ENCODE measurements around the gene DTNBP1. TPM values are rescaled to one million over a fixed set of nuclear protein-coding genes. Genes with fewer than 3 reads are reported as not detected.

The DTNBP1 gene
- polyA plus RNA-seq, 2 of the 4 experiments (the other 2 are of a cell fraction), result 8.4 to 8.7 TPM

DNA sequence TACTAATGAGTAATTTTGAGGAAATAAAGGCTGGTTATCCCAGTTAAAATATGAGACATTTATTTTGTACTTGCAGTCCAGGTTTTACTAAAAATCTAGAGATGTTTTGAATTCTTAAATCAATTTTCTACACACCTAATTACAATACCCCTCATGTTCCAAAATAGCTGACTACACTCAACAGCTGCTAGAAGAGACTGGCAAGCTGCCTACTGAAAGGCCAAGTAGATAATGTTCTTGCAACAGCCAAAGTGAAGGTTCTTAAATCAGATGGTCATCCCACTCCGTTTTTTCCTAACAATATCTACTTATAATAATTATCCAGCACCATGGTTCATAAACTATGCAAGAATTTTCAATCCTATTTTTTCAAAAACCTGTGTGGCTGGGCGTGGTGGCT lies 69.0 kb downstream of the DTNBP1 start (continued):
- no peak for TF ChIP-seq TFCP2L1 (CRISPR knock-in tag; IDR thresholded peaks at IDR 0.05)

DNA sequence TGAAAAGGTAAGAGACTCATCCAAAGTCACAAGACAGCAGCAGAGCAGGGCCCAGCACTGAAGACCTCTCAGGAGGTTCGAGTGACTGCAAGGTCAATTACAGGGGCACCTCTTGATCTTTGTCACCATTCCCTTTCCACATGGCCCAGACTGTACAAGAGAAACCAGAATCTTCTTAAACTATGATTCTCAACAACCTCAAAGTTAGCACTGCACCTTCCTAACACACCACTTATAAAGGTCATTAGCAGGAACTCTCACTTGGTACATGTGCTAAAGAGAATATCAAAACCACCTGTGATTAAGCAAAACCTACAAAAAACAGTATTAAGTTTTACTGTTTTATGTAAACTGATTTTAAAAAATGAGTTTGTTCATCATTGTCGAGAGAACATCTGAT lies 70.2 kb downstream of the DTNBP1 start:
- Histone ChIP-seq H3K4me2 (no peak overlapping the region), H3K4me3 (no peak overlapping the region), H3K27ac (no peak overlapping the region), H3K9me3 (no peaks in the 10 kb centered on the region), H3K4me1 (no peaks in the 10 kb centered on the region)
- no peak for FAIRE-seq
- ChIA-PET POLR2A (no interaction called here), CTCF (interaction anchor here (1.2 kb wide), 1 partner anchor 31 kb away, joined by 3 read pairs; no protein-coding TSS in a partner anchor)
- WGBS (ENCODE audit: missing lambda C conversion rate), result 76% methylated on average over 2 of the region's 2 CpGs
- DNase-seq (ENCODE audit: low read depth in 1 of 2, low spot score in 1 of 2), result no peak
- TF ChIP-seq ZFP36 (IDR thresholded peaks at IDR 0.05; ENCODE audit: borderline replicate concordance, partially characterized antibody) (no peak), TP53 (CRISPR knock-in tag; IDR thresholded peaks at IDR 0.05) (no peak), EHMT2 (IDR thresholded peaks at IDR 0.05; ENCODE audit: low read depth) (no peak)
- no peak for ATAC-seq

DNA sequence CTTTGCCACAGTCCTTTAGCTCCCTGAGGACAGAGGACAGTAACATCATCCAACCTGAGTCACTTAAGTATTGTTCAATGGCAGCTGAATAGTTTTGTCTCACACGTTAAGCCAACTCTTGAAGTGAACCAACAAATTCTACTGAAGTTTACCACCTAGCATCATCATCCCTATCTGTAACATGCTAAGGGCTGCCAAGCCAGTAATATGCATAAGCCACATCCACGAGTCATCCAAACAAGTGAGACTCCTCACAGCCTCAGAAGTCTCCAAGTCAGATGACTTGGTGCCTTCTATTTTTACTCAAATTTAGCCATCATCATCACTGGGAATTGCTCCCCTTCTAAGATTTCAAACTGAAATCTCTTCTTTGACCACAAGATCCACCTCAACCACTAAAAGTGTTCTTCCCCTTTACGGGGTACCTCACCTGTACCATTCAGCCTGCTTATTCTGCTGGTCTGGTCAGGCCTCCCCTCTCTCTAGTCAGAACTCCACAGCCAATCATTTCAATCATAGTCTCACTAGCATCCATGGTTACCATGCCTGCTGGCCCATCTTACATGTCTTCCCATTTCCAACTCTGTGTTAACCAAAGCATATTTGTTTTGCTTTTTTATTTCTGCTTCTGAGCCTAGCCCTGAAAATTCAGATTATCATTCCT lies 73.7 kb downstream of the DTNBP1 start:
- H3K27ac ChIP-seq, result no peak overlapping the region
- no peaks in the 10 kb centered on the region for H3K9me3 ChIP-seq
- H3K4me2 ChIP-seq, result no peak overlapping the region
- CTCF ChIA-PET, result no interaction called here
- POLR2A ChIA-PET, result no interaction called here
- WGBS (ENCODE audit: missing lambda C conversion rate), result 88% methylated on average over 3 of the region's 3 CpGs
- no peak for FAIRE-seq
- ATAC-seq, result no peak
- TF ChIP-seq POLR2AphosphoS2 (conservative IDR thresholded peaks at IDR 0.05; ENCODE audit: low read length), result no peak
- TF ChIP-seq HEYL (CRISPR knock-in tag; IDR thresholded peaks at IDR 0.05), result no peak
- TF ChIP-seq, protein P1, sequence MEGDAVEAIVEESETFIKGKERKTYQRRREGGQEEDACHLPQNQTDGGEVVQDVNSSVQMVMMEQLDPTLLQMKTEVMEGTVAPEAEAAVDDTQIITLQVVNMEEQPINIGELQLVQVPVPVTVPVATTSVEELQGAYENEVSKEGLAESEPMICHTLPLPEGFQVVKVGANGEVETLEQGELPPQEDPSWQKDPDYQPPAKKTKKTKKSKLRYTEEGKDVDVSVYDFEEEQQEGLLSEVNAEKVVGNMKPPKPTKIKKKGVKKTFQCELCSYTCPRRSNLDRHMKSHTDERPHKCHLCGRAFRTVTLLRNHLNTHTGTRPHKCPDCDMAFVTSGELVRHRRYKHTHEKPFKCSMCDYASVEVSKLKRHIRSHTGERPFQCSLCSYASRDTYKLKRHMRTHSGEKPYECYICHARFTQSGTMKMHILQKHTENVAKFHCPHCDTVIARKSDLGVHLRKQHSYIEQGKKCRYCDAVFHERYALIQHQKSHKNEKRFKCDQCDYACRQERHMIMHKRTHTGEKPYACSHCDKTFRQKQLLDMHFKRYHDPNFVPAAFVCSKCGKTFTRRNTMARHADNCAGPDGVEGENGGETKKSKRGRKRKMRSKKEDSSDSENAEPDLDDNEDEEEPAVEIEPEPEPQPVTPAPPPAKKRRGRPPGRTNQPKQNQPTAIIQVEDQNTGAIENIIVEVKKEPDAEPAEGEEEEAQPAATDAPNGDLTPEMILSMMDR (IDR thresholded peaks at IDR 0.05), result no peak
- TF ChIP-seq BHLHE40 (IDR thresholded peaks at IDR 0.05; ENCODE audit: low read depth, low read length), result no peak
- TF ChIP-seq, protein P2, sequence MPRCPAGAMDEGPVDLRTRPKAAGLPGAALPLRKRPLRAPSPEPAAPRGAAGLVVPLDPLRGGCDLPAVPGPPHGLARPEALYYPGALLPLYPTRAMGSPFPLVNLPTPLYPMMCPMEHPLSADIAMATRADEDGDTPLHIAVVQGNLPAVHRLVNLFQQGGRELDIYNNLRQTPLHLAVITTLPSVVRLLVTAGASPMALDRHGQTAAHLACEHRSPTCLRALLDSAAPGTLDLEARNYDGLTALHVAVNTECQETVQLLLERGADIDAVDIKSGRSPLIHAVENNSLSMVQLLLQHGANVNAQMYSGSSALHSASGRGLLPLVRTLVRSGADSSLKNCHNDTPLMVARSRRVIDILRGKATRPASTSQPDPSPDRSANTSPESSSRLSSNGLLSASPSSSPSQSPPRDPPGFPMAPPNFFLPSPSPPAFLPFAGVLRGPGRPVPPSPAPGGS (IDR thresholded peaks at IDR 0.05), result no peak
- TF ChIP-seq NPAS2 (CRISPR knock-in tag; IDR thresholded peaks at IDR 0.05; ENCODE audit: borderline replicate concordance), result no peak
- H3K4me3 ChIP-seq, result no peak overlapping the region
- H3K4me1 ChIP-seq, result no peaks in the 10 kb centered on the region
- no peak for DNase-seq (ENCODE audit: low read depth in 1 of 2, low spot score in 1 of 2)

DNA sequence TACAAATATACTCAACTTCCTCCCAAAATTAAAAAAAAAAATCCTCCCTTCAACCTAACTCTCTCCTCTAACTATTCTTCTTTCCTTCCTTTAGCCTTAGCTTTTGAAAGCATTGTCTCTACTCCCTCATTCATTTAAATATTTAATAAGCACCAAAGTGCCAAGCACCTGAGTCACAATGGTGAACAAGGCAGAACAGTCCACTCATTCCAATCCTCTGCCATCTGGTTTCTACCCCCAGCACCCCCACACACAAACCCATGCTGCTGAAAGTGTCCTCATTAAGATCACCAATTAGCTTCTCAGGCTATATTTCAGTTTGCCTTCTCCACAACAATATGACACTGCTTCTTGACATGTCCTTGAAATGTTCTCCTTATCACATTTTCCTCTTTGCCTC lies 76.3 kb downstream of the DTNBP1 start:
- Histone ChIP-seq H3K9me3 (no peaks in the 10 kb centered on the region), H3K27ac (no peak overlapping the region), H3K4me1 (no peaks in the 10 kb centered on the region), H3K4me3 (no peak overlapping the region), H3K4me2 (no peak overlapping the region)
- ChIA-PET POLR2A (no interaction called here), CTCF (no interaction called here)
- DNase-seq (ENCODE audit: low read depth in 1 of 2, low spot score in 1 of 2) (no peak), ATAC-seq (no peak), FAIRE-seq (no peak)
- TF ChIP-seq EHF (CRISPR knock-in tag; IDR thresholded peaks at IDR 0.05) (no peak), CBX2 (IDR thresholded peaks at IDR 0.05; ENCODE audit: borderline replicate concordance, low read depth) (no peak), ZSCAN20 (CRISPR knock-in tag; IDR thresholded peaks at IDR 0.05) (no peak), ZNF302 (CRISPR knock-in tag; IDR thresholded peaks at IDR 0.05) (no peak), RCOR1 (IDR thresholded peaks at IDR 0.05; ENCODE audit: low read depth, low read length) (no peak), HDAC2 (IDR thresholded peaks at IDR 0.05) (no peak), RAD21 (conservative IDR thresholded peaks at IDR 0.05 in 1 of 2, IDR thresholded peaks at IDR 0.05 in 1 of 2) (no peak), RNF2 (IDR thresholded peaks at IDR 0.05; ENCODE audit: borderline replicate concordance, low read depth) (no peak), TP53 (CRISPR knock-in tag; IDR thresholded peaks at IDR 0.05) (no peak), MYC (IDR thresholded peaks at IDR 0.05; ENCODE audit: borderline replicate concordance, low read length) (no peak), ZFP36 (IDR thresholded peaks at IDR 0.05; ENCODE audit: borderline replicate concordance, partially characterized antibody) (no peak), SREBF2 (IDR thresholded peaks at IDR 0.05) (no peak)
- TF ChIP-seq, protein P3, sequence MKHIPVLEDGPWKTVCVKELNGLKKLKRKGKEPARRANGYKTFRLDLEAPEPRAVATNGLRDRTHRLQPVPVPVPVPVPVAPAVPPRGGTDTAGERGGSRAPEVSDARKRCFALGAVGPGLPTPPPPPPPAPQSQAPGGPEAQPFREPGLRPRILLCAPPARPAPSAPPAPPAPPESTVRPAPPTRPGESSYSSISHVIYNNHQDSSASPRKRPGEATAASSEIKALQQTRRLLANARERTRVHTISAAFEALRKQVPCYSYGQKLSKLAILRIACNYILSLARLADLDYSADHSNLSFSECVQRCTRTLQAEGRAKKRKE (CRISPR knock-in tag; IDR thresholded peaks at IDR 0.05; ENCODE audit: low read depth), result no peak
- TF ChIP-seq, protein P2 (IDR thresholded peaks at IDR 0.05), result no peak
- TF ChIP-seq, protein P4, sequence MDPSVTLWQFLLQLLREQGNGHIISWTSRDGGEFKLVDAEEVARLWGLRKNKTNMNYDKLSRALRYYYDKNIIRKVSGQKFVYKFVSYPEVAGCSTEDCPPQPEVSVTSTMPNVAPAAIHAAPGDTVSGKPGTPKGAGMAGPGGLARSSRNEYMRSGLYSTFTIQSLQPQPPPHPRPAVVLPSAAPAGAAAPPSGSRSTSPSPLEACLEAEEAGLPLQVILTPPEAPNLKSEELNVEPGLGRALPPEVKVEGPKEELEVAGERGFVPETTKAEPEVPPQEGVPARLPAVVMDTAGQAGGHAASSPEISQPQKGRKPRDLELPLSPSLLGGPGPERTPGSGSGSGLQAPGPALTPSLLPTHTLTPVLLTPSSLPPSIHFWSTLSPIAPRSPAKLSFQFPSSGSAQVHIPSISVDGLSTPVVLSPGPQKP (IDR thresholded peaks at IDR 0.05; ENCODE audit: low read depth, low read length), result no peak
- TF ChIP-seq, protein P1 (IDR thresholded peaks at IDR 0.05), result no peak
